ENCODE results near the gene MGMT. TPM values are rescaled to one million over a fixed set of nuclear protein-coding genes. Genes with fewer than 3 reads are reported as not detected.

MGMT gene
- polyA plus RNA-seq, 1 experiment = 10.9 TPM

DNA sequence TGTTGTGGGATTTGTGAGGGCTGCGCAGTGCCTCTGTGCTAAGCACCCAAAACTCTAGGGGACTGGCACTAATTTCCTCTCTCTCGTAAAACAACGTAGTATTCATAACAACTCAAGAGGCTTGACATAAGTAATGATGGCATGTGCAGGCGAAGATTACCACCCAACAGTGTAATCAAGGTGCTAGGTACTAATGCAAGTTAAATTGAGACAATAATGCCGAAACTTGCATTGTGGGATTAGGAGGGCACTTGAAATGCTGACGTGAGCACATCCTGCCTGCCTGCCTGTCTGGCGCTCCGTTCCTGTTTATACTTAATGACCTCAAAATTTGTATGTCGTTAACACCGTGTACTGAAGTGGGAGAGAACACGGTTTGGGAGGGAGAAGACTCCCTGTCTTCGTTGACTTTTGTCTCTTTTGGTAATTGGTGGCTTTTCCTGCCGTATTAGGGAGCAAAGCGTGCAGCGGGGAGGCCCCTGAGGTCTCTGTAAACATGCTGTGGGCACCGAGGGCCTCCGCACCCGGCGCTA lies 139.0 kb downstream of the MGMT start:
- ChIA-PET POLR2A (no interaction called here), CTCF (no interaction called here)
- no peak overlapping the region for H3K4me3 ChIP-seq (ENCODE audit: low read depth, low read length)
- DNase-seq (ENCODE audit: low read depth, low spot score) = no peak
- no peaks in the 10 kb centered on the region for H3K27me3 ChIP-seq (ENCODE audit: control insufficient read depth, insufficient read depth, low read length)
- TF ChIP-seq, protein P1, sequence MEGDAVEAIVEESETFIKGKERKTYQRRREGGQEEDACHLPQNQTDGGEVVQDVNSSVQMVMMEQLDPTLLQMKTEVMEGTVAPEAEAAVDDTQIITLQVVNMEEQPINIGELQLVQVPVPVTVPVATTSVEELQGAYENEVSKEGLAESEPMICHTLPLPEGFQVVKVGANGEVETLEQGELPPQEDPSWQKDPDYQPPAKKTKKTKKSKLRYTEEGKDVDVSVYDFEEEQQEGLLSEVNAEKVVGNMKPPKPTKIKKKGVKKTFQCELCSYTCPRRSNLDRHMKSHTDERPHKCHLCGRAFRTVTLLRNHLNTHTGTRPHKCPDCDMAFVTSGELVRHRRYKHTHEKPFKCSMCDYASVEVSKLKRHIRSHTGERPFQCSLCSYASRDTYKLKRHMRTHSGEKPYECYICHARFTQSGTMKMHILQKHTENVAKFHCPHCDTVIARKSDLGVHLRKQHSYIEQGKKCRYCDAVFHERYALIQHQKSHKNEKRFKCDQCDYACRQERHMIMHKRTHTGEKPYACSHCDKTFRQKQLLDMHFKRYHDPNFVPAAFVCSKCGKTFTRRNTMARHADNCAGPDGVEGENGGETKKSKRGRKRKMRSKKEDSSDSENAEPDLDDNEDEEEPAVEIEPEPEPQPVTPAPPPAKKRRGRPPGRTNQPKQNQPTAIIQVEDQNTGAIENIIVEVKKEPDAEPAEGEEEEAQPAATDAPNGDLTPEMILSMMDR (IDR thresholded peaks at IDR 0.05; ENCODE audit: low read depth, low read length) = no peak
- H3K27ac ChIP-seq (ENCODE audit: low read depth, low read length) = no peak overlapping the region
- peaks cover 8% of the 10 kb centered on the region for H3K9me3 ChIP-seq (ENCODE audit: control insufficient read depth, insufficient read depth, low read length)

- no peaks in the 10 kb centered on the region for H3K27me3 ChIP-seq (ENCODE audit: control insufficient read depth, insufficient read depth, low read length)
- H3K27ac ChIP-seq (ENCODE audit: low read depth, low read length) = no peak overlapping the region
- TF ChIP-seq, protein P1 (IDR thresholded peaks at IDR 0.05; ENCODE audit: low read depth, low read length) = no peak
- peaks cover 8% of the 10 kb centered on the region for H3K9me3 ChIP-seq (ENCODE audit: control insufficient read depth, insufficient read depth, low read length)
- DNase-seq (ENCODE audit: low read depth, low spot score) = no peak
- H3K4me3 ChIP-seq (ENCODE audit: low read depth, low read length) = no peak overlapping the region
- POLR2A ChIA-PET = no interaction called here
- CTCF ChIA-PET = no interaction called here
Measured at GRCh38 chr10:129607607-129608109, 140.6 kb downstream of the MGMT start.

DNA sequence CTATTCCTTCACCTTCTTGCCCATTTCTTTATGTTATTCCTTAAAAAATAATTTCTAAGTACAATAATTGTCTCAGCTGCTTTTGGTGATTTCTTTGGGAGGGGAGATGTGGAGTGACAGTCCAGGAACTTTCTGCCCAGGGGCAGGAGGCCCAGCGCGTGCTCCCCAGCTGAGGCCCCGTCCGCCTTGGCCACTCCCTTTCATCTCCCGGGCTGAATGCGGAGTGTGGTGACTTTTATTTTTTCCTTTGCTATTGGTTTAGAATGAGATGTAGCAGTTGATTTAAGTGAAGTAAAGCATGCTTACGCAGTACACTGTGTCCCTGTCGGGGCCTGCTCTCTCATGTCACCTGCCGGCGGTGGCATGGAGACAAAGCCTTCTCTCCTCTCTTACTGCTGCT lies 141.6 kb downstream of the MGMT start:
- Histone ChIP-seq H3K9me3 (ENCODE audit: control insufficient read depth, insufficient read depth, low read length) (peaks cover 11% of the 10 kb centered on the region), H3K27me3 (ENCODE audit: control insufficient read depth, insufficient read depth, low read length) (no peaks in the 10 kb centered on the region), H3K4me3 (ENCODE audit: low read depth, low read length) (no peak overlapping the region), H3K27ac (ENCODE audit: low read depth, low read length) (no peak overlapping the region)
- DNase-seq (ENCODE audit: low read depth, low spot score) = no peak
- TF ChIP-seq, protein P1 (IDR thresholded peaks at IDR 0.05; ENCODE audit: low read depth, low read length) = no peak
- POLR2A ChIA-PET = no interaction called here
- CTCF ChIA-PET = no interaction called here

- ChIA-PET CTCF (no interaction called here), POLR2A (no interaction called here)
- no peak for DNase-seq (ENCODE audit: low read depth, low spot score)
- Histone ChIP-seq H3K27ac (ENCODE audit: low read depth, low read length) (no peak overlapping the region), H3K4me3 (ENCODE audit: low read depth, low read length) (no peak overlapping the region), H3K9me3 (ENCODE audit: control insufficient read depth, insufficient read depth, low read length) (peaks cover 17% of the 10 kb centered on the region), H3K27me3 (ENCODE audit: control insufficient read depth, insufficient read depth, low read length) (no peaks in the 10 kb centered on the region)
- TF ChIP-seq, protein P1 (IDR thresholded peaks at IDR 0.05; ENCODE audit: low read depth, low read length) = no peak
Measured at GRCh38 chr10:129609551-129609950, 142.5 kb downstream of the MGMT start.

DNA sequence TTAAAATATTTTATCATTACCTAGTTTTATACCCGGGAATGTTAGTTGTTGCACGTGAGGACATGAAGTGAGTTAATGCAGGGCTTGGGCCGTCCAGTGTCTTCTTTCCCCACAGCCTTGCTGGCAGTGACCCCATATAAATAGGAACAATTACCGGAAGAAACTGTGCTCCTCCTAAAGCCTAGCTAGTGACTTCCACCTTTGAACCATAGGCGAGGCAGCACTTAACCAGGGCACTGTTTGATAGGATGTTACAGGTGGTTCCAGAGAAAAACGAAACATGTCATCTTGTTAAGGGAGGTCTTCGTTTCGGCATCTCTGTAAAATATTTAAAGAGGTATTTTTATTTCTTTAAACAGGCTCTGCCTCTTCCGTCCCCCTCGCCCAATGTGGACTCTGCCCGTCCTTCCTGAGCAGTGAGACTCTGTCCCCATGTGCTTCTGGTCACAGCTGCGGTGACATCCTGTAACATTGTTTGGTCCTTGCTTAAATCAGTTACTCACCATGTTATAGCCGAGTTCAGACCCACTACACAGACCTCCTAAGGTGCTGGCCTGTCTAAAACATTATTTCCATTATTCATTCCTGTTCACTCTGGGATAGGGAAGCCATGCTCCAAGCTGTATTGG lies 145.6 kb downstream of the MGMT start:
- H3K27me3 ChIP-seq (ENCODE audit: control insufficient read depth, insufficient read depth, low read length) = no peaks in the 10 kb centered on the region
- CTCF ChIA-PET = no interaction called here
- H3K27ac ChIP-seq (ENCODE audit: low read depth, low read length) = no peak overlapping the region
- TF ChIP-seq, protein P1 (IDR thresholded peaks at IDR 0.05; ENCODE audit: low read depth, low read length) = no peak
- DNase-seq (ENCODE audit: low read depth, low spot score) = no peak
- H3K9me3 ChIP-seq (ENCODE audit: control insufficient read depth, insufficient read depth, low read length) = peaks cover 29% of the 10 kb centered on the region
- H3K4me3 ChIP-seq (ENCODE audit: low read depth, low read length) = no peak overlapping the region
- POLR2A ChIA-PET = no interaction called here
